ENCODE results near the gene TUT4. TPM values are rescaled to one million over a fixed set of nuclear protein-coding genes. Genes with fewer than 3 reads are reported as not detected.

TUT4 gene
- total RNA-seq, 4 donors from 2014 or later: 22.1 to 212 (median 50.0) TPM

- DNase-seq: no peak
- no peak overlapping the region for H3K4me3 ChIP-seq
- H3K27ac ChIP-seq: no peak overlapping the region
- no peaks in the 10 kb centered on the region for H3K27me3 ChIP-seq
- H3K4me1 ChIP-seq: no peaks in the 10 kb centered on the region
- H3K36me3 ChIP-seq: peaks cover 0 to 3% (median 0%) of the 10 kb centered on the region in 3 donors
- no peaks in the 10 kb centered on the region for H3K9me3 ChIP-seq
- TF ChIP-seq, protein P1, sequence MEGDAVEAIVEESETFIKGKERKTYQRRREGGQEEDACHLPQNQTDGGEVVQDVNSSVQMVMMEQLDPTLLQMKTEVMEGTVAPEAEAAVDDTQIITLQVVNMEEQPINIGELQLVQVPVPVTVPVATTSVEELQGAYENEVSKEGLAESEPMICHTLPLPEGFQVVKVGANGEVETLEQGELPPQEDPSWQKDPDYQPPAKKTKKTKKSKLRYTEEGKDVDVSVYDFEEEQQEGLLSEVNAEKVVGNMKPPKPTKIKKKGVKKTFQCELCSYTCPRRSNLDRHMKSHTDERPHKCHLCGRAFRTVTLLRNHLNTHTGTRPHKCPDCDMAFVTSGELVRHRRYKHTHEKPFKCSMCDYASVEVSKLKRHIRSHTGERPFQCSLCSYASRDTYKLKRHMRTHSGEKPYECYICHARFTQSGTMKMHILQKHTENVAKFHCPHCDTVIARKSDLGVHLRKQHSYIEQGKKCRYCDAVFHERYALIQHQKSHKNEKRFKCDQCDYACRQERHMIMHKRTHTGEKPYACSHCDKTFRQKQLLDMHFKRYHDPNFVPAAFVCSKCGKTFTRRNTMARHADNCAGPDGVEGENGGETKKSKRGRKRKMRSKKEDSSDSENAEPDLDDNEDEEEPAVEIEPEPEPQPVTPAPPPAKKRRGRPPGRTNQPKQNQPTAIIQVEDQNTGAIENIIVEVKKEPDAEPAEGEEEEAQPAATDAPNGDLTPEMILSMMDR (IDR thresholded peaks at IDR 0.05): no peak
- no peak for TF ChIP-seq POLR2A (IDR thresholded peaks at IDR 0.05)
These were observed 89.0 kb downstream of the TUT4 start for GRCh38 chr1:52463891-52464290.

- peaks cover 0 to 2% (median 0%) of the 10 kb centered on the region in 3 donors for H3K36me3 ChIP-seq
- TF ChIP-seq, protein P1 (IDR thresholded peaks at IDR 0.05): no peak
- no peak for TF ChIP-seq POLR2A (IDR thresholded peaks at IDR 0.05)
- no peak for DNase-seq
- H3K9me3 ChIP-seq: no peaks in the 10 kb centered on the region
- no peak overlapping the region for H3K4me3 ChIP-seq
- no peak overlapping the region for H3K27ac ChIP-seq
- H3K4me1 ChIP-seq: no peaks in the 10 kb centered on the region
- H3K27me3 ChIP-seq: no peaks in the 10 kb centered on the region
These were observed 91.1 kb downstream of the TUT4 start for GRCh38 chr1:52461821-52462220.

- H3K4me3 ChIP-seq: no peak overlapping the region
- TF ChIP-seq POLR2A (IDR thresholded peaks at IDR 0.05): no peak
- TF ChIP-seq, protein P1 (IDR thresholded peaks at IDR 0.05): no peak
- no peaks in the 10 kb centered on the region for H3K4me1 ChIP-seq
- H3K27me3 ChIP-seq: no peaks in the 10 kb centered on the region
- H3K27ac ChIP-seq: no peak overlapping the region
- DNase-seq: no peak
- H3K9me3 ChIP-seq: no peaks in the 10 kb centered on the region
- H3K36me3 ChIP-seq: no peaks in the 10 kb centered on the region
These were observed 92.2 kb downstream of the TUT4 start for GRCh38 chr1:52460694-52461093.

DNA sequence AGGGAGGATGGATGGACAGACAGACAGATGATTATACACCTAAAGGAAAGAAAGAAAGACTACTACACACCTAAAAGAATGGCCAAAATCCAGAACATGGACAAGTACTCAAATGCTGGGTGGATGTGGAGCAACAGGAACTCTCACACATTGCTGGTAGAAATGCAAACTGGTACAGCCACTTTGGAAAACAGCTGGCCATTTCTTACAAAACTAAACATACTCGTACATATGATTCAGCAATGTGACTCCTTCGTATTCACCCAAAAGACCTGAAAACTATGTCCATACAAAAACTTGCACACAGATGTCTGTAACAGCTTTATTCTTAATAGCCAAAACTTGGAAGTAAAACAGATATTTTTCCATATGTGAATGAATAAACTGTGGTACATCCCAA lies 97.2 kb downstream of the TUT4 start:
- DNase-seq: no peak
- H3K4me1 ChIP-seq: no peaks in the 10 kb centered on the region
- no peak overlapping the region for H3K4me3 ChIP-seq
- no peaks in the 10 kb centered on the region for H3K27me3 ChIP-seq
- H3K27ac ChIP-seq: no peak overlapping the region
- no peaks in the 10 kb centered on the region for H3K36me3 ChIP-seq
- TF ChIP-seq, protein P1 (IDR thresholded peaks at IDR 0.05): no peak
- TF ChIP-seq POLR2A (IDR thresholded peaks at IDR 0.05): no peak
- H3K9me3 ChIP-seq: no peaks in the 10 kb centered on the region

GRCh38 chr1:52454779-52455178 lies 98.1 kb downstream of the TUT4 start:
- Histone ChIP-seq H3K9me3 (no peaks in the 10 kb centered on the region), H3K4me1 (no peaks in the 10 kb centered on the region), H3K27me3 (no peaks in the 10 kb centered on the region), H3K36me3 (no peaks in the 10 kb centered on the region), H3K4me3 (no peak overlapping the region), H3K27ac (no peak overlapping the region)
- no peak for TF ChIP-seq POLR2A (IDR thresholded peaks at IDR 0.05)
- TF ChIP-seq, protein P1 (IDR thresholded peaks at IDR 0.05): no peak
- no peak for DNase-seq

DNA sequence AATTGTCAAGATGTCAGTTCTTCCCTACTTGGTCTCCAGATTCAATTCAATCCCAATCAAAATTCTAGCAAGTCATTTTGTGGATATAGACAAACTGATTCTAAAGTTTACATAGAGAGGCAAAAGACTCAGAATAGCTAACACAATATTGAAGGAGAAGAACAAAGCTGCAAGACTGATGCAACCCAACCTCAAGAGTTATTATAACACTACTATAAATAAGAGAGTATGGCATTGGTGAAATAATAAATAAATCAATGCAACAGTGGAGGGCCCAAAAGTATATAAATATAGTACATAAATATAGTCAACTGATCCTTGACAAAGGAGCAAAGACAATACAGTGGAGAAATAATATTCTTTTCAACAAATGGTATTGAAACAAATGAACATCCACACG lies 98.8 kb downstream of the TUT4 start:
- no peaks in the 10 kb centered on the region for H3K9me3 ChIP-seq
- H3K4me3 ChIP-seq: no peak overlapping the region
- no peaks in the 10 kb centered on the region for H3K36me3 ChIP-seq
- H3K27ac ChIP-seq: no peak overlapping the region
- no peaks in the 10 kb centered on the region for H3K27me3 ChIP-seq
- no peaks in the 10 kb centered on the region for H3K4me1 ChIP-seq
- TF ChIP-seq POLR2A (IDR thresholded peaks at IDR 0.05): no peak
- TF ChIP-seq, protein P1 (IDR thresholded peaks at IDR 0.05): no peak
- DNase-seq: no peak

Measured in Peyer's patch (tissue), 4 donors.